Stomach (tissue), 9 donors: ENCODE measurements around the gene WDR27. TPM values are rescaled to one million over a fixed set of nuclear protein-coding genes. Genes with fewer than 3 reads are reported as not detected.

ENCODE experiments used
- DNase-seq, 2 donors: peaks; one replicate each; pipeline versions ENCODE4 v3.0.0 to v3.0.0-alpha.2; 2013 to 2019
- H3K27ac ChIP-seq, 5 donors: fragments of 200-600 bp in 4 of 5; sonication (generic) in 4 of 5; one replicate each; pipeline ENCODE4 v1.5.1; 2013 to 2019; ENCODE audit warnings: mild to moderate bottlenecking in 1 of 5, moderate library complexity in 1 of 5
- H3K27me3 ChIP-seq, 3 donors: fragments of 200-600 bp; sonication (generic); one replicate each; pipeline ENCODE4 v1.5.1; 2017 to 2019; ENCODE audit warnings: mixed run types in 1 of 3
- H3K36me3 ChIP-seq, 4 donors: fragments of 200-600 bp; sonication (generic); 1 replicate in 3 of 4; 2 replicates in 1 of 4; pipeline ENCODE4 v1.5.1; 2016 to 2019
- H3K4me1 ChIP-seq, 4 donors: fragments of 200-600 bp; sonication (generic); one replicate each; pipeline ENCODE4 v1.5.1; 2016 to 2019
- H3K4me3 ChIP-seq, 4 donors: fragments of 200-600 bp; sonication (generic) in 3 of 4; one replicate each; pipeline ENCODE4 v1.5.1; 2016 to 2019; ENCODE audit warnings: mild to moderate bottlenecking in 1 of 4
- H3K9me3 ChIP-seq, 4 donors: fragments of 200-600 bp; sonication (generic); one replicate each; pipeline ENCODE4 v1.5.1; 2016 to 2019
- CTCF ChIP-seq, 7 experiments: fragments of 450-650 bp in 4 of 7; fragments of 200-600 bp in 3 of 7; sonication (generic) in 3 of 7; IDR thresholded peaks; one replicate each; pipeline ENCODE4 v1.5.1; 2016 to 2019; ENCODE audit warnings: antibody characterized with exemption in 7 of 7, control low read depth in 2 of 7, mild to moderate bottlenecking in 1 of 7
- EP300 ChIP-seq: sonication (generic); formaldehyde crosslinking; IDR thresholded peaks from one replicate; pipeline ENCODE4 v1.6.1; 2017; ENCODE audit warnings: antibody characterized with exemption
- POLR2A ChIP-seq, 4 donors: fragments of 450-650 bp; IDR thresholded peaks; one replicate each; pipeline ENCODE4 v1.6.1; 2016; ENCODE audit warnings: antibody characterized with exemption in 4 of 4, control low read depth in 2 of 4, mild to moderate bottlenecking in 1 of 4, moderate library complexity in 1 of 4
- POLR2AphosphoS5 ChIP-seq, 3 donors: sonication (generic); formaldehyde crosslinking; IDR thresholded peaks; one replicate each; pipeline ENCODE4 v1.6.1; 2016; ENCODE audit warnings: antibody characterized with exemption in 3 of 3
- whole genome bisulfite sequencing, 5 donors: extraction: QIAGEN DNeasy Blood & Tissue Kit in 3 of 5; methylation state at CpG; one replicate each; pipeline versions ENCODE4 v1.1.5 to v1.1.7; 2013 to 2018; 5-methylcytosine and 5-hydroxymethylcytosine counted together
- intact Hi-C: fragments of 100-400 bp; cut with DNase I; formaldehyde crosslinking; loops from one replicate; pipeline ENCODE4 v1.15.1; 2023; ENCODE audit warnings: low total_unique reads
- polyA plus RNA-seq, 3 donors: library from polyadenylated mRNA; stranded (reverse); fragments of 200-250 nt; gene quantifications; one replicate each; pipeline ENCODE4 v1.2.3, GENCODE V29; 2013
- total RNA-seq, 5 donors: library from RNA; depleted of rRNA; stranded (reverse); fragments of >200 nt; gene quantifications; one replicate each; pipeline versions ENCODE4 v1.1.0 to v1.2.3, GENCODE V29; 2014 to 2016
- donor health status: healthy with polysubstance abuse.
- donor health status: Bipolar disorder and iron deficiency.
- donor health status: healthy.

The WDR27 gene
- total and polyA plus RNA-seq, 8 donors, result 4.9 to 271 (median 39.9) TPM

- no peak for DNase-seq
- no peak overlapping the region for H3K27ac ChIP-seq
- no peaks in the 10 kb centered on the region for H3K4me1 ChIP-seq
- WGBS, 5 donors, result 86 to 97% (median 96%) methylated on average over 7 of the region's 7 CpGs
- no peaks in the 10 kb centered on the region for H3K9me3 ChIP-seq
- TF ChIP-seq POLR2A (IDR thresholded peaks at IDR 0.05), result no peak
- no peak for TF ChIP-seq EP300
- no peak for TF ChIP-seq POLR2AphosphoS5 (IDR thresholded peaks at IDR 0.05)
- no peak for TF ChIP-seq CTCF (IDR thresholded peaks at IDR 0.05)
- peaks cover 0 to 22% (median 5%) of the 10 kb centered on the region in 4 donors for H3K36me3 ChIP-seq
- no peak overlapping the region for H3K4me3 ChIP-seq
- H3K27me3 ChIP-seq, result no peaks in the 10 kb centered on the region
- intact Hi-C loops, result no loop called here
Measured at GRCh38 chr6:169579407-169580111, 122.3 kb downstream of the WDR27 start.

DNA sequence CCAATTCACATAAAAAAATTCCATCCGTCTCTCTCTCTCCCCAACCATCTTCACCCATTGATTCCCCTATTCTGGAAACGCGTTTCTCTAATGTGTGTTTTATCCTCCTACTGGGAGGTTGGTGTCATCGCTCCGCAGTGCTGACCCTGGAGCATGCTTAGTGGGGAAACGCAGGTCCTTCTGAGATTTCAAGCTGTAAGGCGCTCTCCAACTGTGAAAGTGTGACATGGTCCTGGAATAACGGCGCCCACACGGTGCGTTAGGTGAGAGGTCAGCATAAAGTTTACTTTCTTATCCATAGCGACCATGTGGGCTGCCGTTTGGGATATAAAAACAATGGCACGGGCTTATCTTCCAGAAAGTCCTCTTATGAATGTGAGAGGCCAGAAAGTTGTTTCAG is 123.9 kb downstream of the WDR27 start:
- Histone ChIP-seq H3K27ac (no peak overlapping the region), H3K4me3 (peak overlapping the region in 1 of 4 donors; percentile 15), H3K9me3 (no peaks in the 10 kb centered on the region), H3K27me3 (no peaks in the 10 kb centered on the region), H3K36me3 (peaks cover 0 to 22% (median 5%) of the 10 kb centered on the region in 4 donors), H3K4me1 (no peaks in the 10 kb centered on the region)
- intact Hi-C loops, result no loop called here
- DNase-seq, result no peak
- WGBS, 5 donors, result 47 to 80% (median 68%) methylated on average over 14 of the region's 14 CpGs
- no peak for TF ChIP-seq POLR2AphosphoS5 (IDR thresholded peaks at IDR 0.05)
- TF ChIP-seq EP300, result no peak
- TF ChIP-seq CTCF (IDR thresholded peaks at IDR 0.05), result no peak
- no peak for TF ChIP-seq POLR2A (IDR thresholded peaks at IDR 0.05)

DNA sequence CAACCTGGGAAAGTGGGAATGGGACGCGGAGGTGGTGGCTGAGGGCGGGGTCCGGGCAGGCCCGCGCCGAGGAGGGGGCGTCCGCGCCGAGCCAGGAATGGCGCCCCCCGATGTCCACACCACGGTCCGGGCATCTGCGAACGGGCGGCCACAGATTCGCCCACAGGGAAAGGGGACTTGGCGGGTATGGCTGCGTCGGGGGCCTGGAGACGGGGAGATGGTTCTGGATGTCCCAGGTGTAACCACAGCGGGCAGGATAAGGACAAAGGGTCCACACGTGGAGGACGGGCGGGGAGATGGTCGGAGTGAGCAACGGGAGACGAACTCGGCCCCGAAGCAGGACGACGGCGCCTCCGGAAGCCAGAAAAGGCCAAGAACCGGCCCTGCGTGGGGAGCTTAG is 124.6 kb downstream of the WDR27 start:
- Histone ChIP-seq H3K4me1 (no peaks in the 10 kb centered on the region), H3K27me3 (no peaks in the 10 kb centered on the region), H3K36me3 (peaks cover 0 to 15% (median 5%) of the 10 kb centered on the region in 4 donors), H3K27ac (no peak overlapping the region), H3K4me3 (peak overlapping the region in 2 of 4 donors; percentile 9 to 15), H3K9me3 (no peaks in the 10 kb centered on the region)
- TF ChIP-seq POLR2A (IDR thresholded peaks at IDR 0.05) (no peak), EP300 (no peak), POLR2AphosphoS5 (IDR thresholded peaks at IDR 0.05) (no peak), CTCF (IDR thresholded peaks at IDR 0.05) (no peak)
- intact Hi-C loops, result no loop called here
- 86 to 93% (median 87%) methylated on average over 27 to 38 of the region's 38 CpGs for WGBS, 5 donors
- no peak for DNase-seq

DNA sequence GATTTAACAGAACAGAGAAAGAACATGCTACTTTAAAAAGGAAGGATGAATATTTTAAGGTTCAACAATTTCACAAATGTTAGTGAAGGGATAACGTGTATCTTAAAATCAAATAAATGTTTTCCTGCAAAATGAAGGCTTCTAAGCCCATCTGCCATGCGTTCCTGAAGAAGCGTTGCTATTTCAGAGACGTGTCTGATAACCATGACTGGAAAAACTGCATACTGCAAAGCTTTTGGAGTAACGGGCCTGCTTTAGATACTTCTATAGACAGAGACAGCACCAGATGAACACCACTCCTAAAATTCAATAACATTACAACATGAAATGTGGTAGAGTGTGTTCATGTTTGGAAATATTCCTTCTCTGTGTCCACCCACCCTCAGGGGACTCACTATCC is 126.0 kb downstream of the WDR27 start:
- Histone ChIP-seq H3K36me3 (peaks cover 0 to 6% (median 0%) of the 10 kb centered on the region in 4 donors), H3K4me1 (no peaks in the 10 kb centered on the region), H3K9me3 (no peaks in the 10 kb centered on the region), H3K27me3 (no peaks in the 10 kb centered on the region), H3K4me3 (no peak overlapping the region), H3K27ac (no peak overlapping the region)
- TF ChIP-seq CTCF (IDR thresholded peaks at IDR 0.05) (no peak), EP300 (no peak), POLR2A (IDR thresholded peaks at IDR 0.05) (no peak), POLR2AphosphoS5 (IDR thresholded peaks at IDR 0.05) (no peak)
- no peak for DNase-seq
- WGBS, 5 donors, result 85 to 97% (median 95%) methylated on average over 5 of the region's 5 CpGs
- intact Hi-C loops, result no loop called here
